HepG2 (cell line): Measurements from ENCODE around the gene PDLIM4. TPM values are rescaled to one million over a fixed set of nuclear protein-coding genes. Genes with fewer than 3 reads are reported as not detected.

ENCODE experiments used
- ATAC-seq: fragments of 200-7000 bp; cut with Tn5 transposase; 3 replicates; pipeline ENCODE4 v1.9.1; 2020; ENCODE audit warnings: mild to moderate bottlenecking, moderate library complexity
- BruUV-seq: library from RNA; stranded (reverse); fragments of 400-500 nt; replicated peaks from 2 replicates; lab custom pipeline; 2021; lab: Mats Ljungman, UMichigan
- CTCF ChIA-PET: fragments of 300-600 bp; formaldehyde crosslinking; extraction: SDS; loops from one replicate; lab custom pipeline; 2021; ENCODE audit warnings: low total read pairs, inconsistent platforms, low intra/inter-chr PET ratio; lab: Yijun Ruan, JAX
- POLR2A ChIA-PET: fragments of 350-600 bp; sonication (Branson Sonifier 250); formaldehyde crosslinking; loops from one replicate; lab custom pipeline; 2020; ENCODE audit warnings: antibody characterized with exemption, inconsistent platforms; lab: Yijun Ruan, JAX
- DNase-seq: peaks from one replicate; pipeline ENCODE4 v3.0.0-alpha.2; 2015; ENCODE audit warnings: low spot score
- FAIRE-seq: peaks from 3 replicates; lab custom pipeline; 2011; peaks lifted over from hg19 to GRCh38; lab: Jason Lieb, UNC
- H2AFZ ChIP-seq: one replicate; pipeline ENCODE4 v1.6.1; 2011; ENCODE audit warnings: low read length, inconsistent platforms
- H3K27ac ChIP-seq: fragments of 300-600 bp; 3 replicates; pipeline ENCODE4 v1.8.0; 2011; ENCODE audit warnings: mixed run types, mild to moderate bottlenecking, mixed read lengths, low read length, inconsistent platforms; ENCODE audit not compliant: insufficient read depth; ENCODE audit errors: extremely low read length
- H3K27me3 ChIP-seq, 2 experiments: fragments of 200-600 bp in 1 of 2; 2 replicates in 1 of 2; 3 replicates in 1 of 2; pipeline versions ENCODE4 v1.6.0 to v1.8.0; 2011; ENCODE audit warnings: low read length in 2 of 2, mild to moderate bottlenecking in 2 of 2, moderate library complexity in 2 of 2, inconsistent platforms in 1 of 2; ENCODE audit not compliant: insufficient read depth in 2 of 2, control insufficient read depth in 1 of 2
- H3K36me3 ChIP-seq, 2 experiments: fragments of 200-600 bp in 1 of 2; replicated peaks in 1 of 2; 2 replicates in 1 of 2; 3 replicates in 1 of 2; pipeline versions ENCODE4 v1.5.1 to v1.8.0; 2011; ENCODE audit warnings: low read length in 2 of 2, inconsistent platforms in 1 of 2; ENCODE audit not compliant: insufficient read depth in 2 of 2, control insufficient read depth in 1 of 2
- H3K4me1 ChIP-seq: 2 replicates; pipeline ENCODE4 v1.5.1; 2012; ENCODE audit warnings: low read length, inconsistent platforms; ENCODE audit not compliant: insufficient read depth
- H3K4me2 ChIP-seq: 2 replicates; pipeline ENCODE4 v1.6.0; 2011; ENCODE audit warnings: low read depth, low read length, inconsistent platforms
- H3K4me3 ChIP-seq, 3 experiments: fragments of 200-600 bp in 1 of 3; sonication (generic), shearing (Covaris generic) in 1 of 3; replicated peaks in 1 of 3; 2 replicates each; pipeline ENCODE4 v1.5.1; 2011 to 2016; ENCODE audit warnings: low read length in 3 of 3, inconsistent platforms in 2 of 3, low read depth in 2 of 3, mild to moderate bottlenecking in 2 of 3, control low read depth in 1 of 3, mixed read lengths in 1 of 3; ENCODE audit not compliant: insufficient read depth in 1 of 3
- H3K79me2 ChIP-seq: one replicate; pipeline ENCODE4 v1.6.1; 2011; ENCODE audit warnings: low read length, inconsistent platforms; ENCODE audit not compliant: insufficient read depth
- H3K9ac ChIP-seq: 2 replicates; pipeline ENCODE4 v1.6.0; 2011; ENCODE audit warnings: mild to moderate bottlenecking, low read depth, low read length, inconsistent platforms; ENCODE audit not compliant: insufficient read depth
- H3K9me3 ChIP-seq: 2 replicates; pipeline ENCODE4 v1.5.1; 2012; ENCODE audit warnings: mild to moderate bottlenecking, low read length
- H4K20me1 ChIP-seq: 2 replicates; pipeline ENCODE4 v1.6.0; 2011; ENCODE audit warnings: inconsistent platforms, mild to moderate bottlenecking, low read length, moderate library complexity; ENCODE audit not compliant: insufficient read depth
- ARNTL ChIP-seq: sonication (generic); formaldehyde crosslinking; IDR thresholded peaks from 2 replicates; pipeline ENCODE4 v1.4.0; 2020; ENCODE audit warnings: mild to moderate bottlenecking, missing genetic modification reagents
- ATAD3A ChIP-seq: sonication (generic); formaldehyde crosslinking; IDR thresholded peaks from 2 replicates; pipeline ENCODE4 v1.4.0; 2020; ENCODE audit warnings: missing genetic modification reagents
- EED ChIP-seq: sonication (generic); formaldehyde crosslinking; IDR thresholded peaks from 2 replicates; pipeline ENCODE4 v1.5.0; 2020; ENCODE audit warnings: mild to moderate bottlenecking, missing genetic modification reagents
- ELF1 ChIP-seq: sonication (generic); formaldehyde crosslinking; IDR thresholded peaks from 2 replicates; pipeline ENCODE4 v1.4.0; 2020; ENCODE audit warnings: missing genetic modification reagents
- FOSL1 ChIP-seq: sonication (generic); formaldehyde crosslinking; IDR thresholded peaks from 2 replicates; pipeline ENCODE4 v1.9.0; 2021; ENCODE audit warnings: missing genetic modification reagents, borderline replicate concordance
- HOXA9 ChIP-seq: sonication (generic); formaldehyde crosslinking; IDR thresholded peaks from 2 replicates; pipeline ENCODE4 v1.8.1; 2022; ENCODE audit warnings: missing genetic modification reagents, mild to moderate bottlenecking, moderate library complexity, borderline replicate concordance
- KDM4B ChIP-seq: sonication (generic); formaldehyde crosslinking; IDR thresholded peaks from 2 replicates; pipeline ENCODE4 v1.4.0; 2020; ENCODE audit warnings: missing genetic modification reagents
- NFKBIZ ChIP-seq: IDR thresholded peaks from 2 replicates; pipeline ENCODE4 v1.6.1; 2018; ENCODE audit warnings: missing genetic modification reagents, missing compliant biosample characterization
- SP1 ChIP-seq, 2 experiments: fragments of 450-650 bp in 1 of 2; sonication (generic) in 1 of 2; formaldehyde crosslinking in 1 of 2; IDR thresholded peaks; 2 replicates each; pipeline versions ENCODE4 v1.4.0 to v1.6.1; 2016 to 2020; ENCODE audit warnings: missing genetic modification reagents in 1 of 2
- SRF ChIP-seq: IDR thresholded peaks from 2 replicates; pipeline ENCODE4 v1.6.1; 2011; ENCODE audit warnings: mild to moderate bottlenecking, low read depth, low read length, moderate library complexity
- SRY ChIP-seq: sonication (generic); formaldehyde crosslinking; IDR thresholded peaks from 2 replicates; pipeline ENCODE4 v1.8.0; 2022; ENCODE audit warnings: mild to moderate bottlenecking, missing genetic modification reagents
- TEF ChIP-seq: sonication (generic); formaldehyde crosslinking; IDR thresholded peaks from 2 replicates; pipeline ENCODE4 v1.5.0; 2020; ENCODE audit warnings: missing genetic modification reagents
- THRA ChIP-seq: sonication (generic); formaldehyde crosslinking; IDR thresholded peaks from 2 replicates; pipeline ENCODE4 v1.4.0; 2020; ENCODE audit warnings: missing genetic modification reagents, borderline replicate concordance
- ZNF101 ChIP-seq: sonication (generic); formaldehyde crosslinking; IDR thresholded peaks from 2 replicates; pipeline ENCODE4 v1.4.0; 2020; ENCODE audit warnings: mild to moderate bottlenecking, low read depth, missing genetic modification reagents, borderline replicate concordance
- ZNF547 ChIP-seq: sonication (generic); formaldehyde crosslinking; IDR thresholded peaks from 2 replicates; pipeline ENCODE4 v1.5.1; 2020; ENCODE audit warnings: mild to moderate bottlenecking, missing genetic modification reagents
- ZNF556 ChIP-seq: sonication (generic); formaldehyde crosslinking; IDR thresholded peaks from 2 replicates; pipeline ENCODE4 v1.4.0; 2020; ENCODE audit warnings: mild to moderate bottlenecking, missing genetic modification reagents, borderline replicate concordance
- ZNF639 ChIP-seq: conservative IDR thresholded peaks from 2 replicates; pipeline ENCODE4 v1.6.1; 2018; ENCODE audit warnings: missing genetic modification reagents
- ZNF839 ChIP-seq: sonication (generic); formaldehyde crosslinking; IDR thresholded peaks from 2 replicates; pipeline ENCODE4 v1.4.0; 2020; ENCODE audit warnings: missing genetic modification reagents, mild to moderate bottlenecking, borderline replicate concordance
- WGBS: methylation state at CpG from one replicate; pipeline ENCODE4 v1.1.6; 2017; ENCODE audit warnings: low lambda C conversion rate; 5-methylcytosine and 5-hydroxymethylcytosine counted together
- in situ Hi-C: cut with HindIII; loops from 2 replicates; pipeline ENCODE4 v1.10.0; 2017; ENCODE audit warnings: low pct_unique_long_range_greater_than_20kb; ENCODE audit not compliant: extremely low pct_ligation_motif_present
- intact Hi-C: fragments of 100-400 bp; cut with micrococcal nuclease; formaldehyde crosslinking; loops from one replicate; pipeline ENCODE4 v1.10.0; 2022; ENCODE audit not compliant: unreplicated experiment
- polyA plus RNA-seq, 8 experiments: library from polyadenylated mRNA; depleted of rRNA in 3 of 8; stranded (reverse) in 7 of 8; unstranded in 1 of 8; fragments of >200 nt; fragmentation: Illumina TruSeq in 4 of 8; extraction: Trizol in 4 of 8; gene quantifications; 2 replicates each; pipeline versions ENCODE4 v1.2.1 to v1.2.3, GENCODE V29; 2011 to 2016; ENCODE audit warnings: low read depth in 4 of 8, missing spikeins in 1 of 8, mixed read lengths in 1 of 8; ENCODE audit not compliant: insufficient read depth in 1 of 8
- total RNA-seq, 5 experiments: library from RNA; depleted of rRNA; stranded (reverse); fragments of >200 nt; fragmentation: Illumina TruSeq; extraction: Trizol; gene quantifications; 2 replicates each; pipeline ENCODE4 v1.2.3, GENCODE V29; 2016; ENCODE audit warnings: low read depth in 1 of 5

The PDLIM4 gene
- total and polyA plus RNA-seq, 2 of the 13 experiments (the other 11 are each of a cell fraction or from before 2014, with no cell fraction given) = 1.1 to 2.3 TPM

GRCh38 chr5:132293992-132294727 is 36.7 kb downstream of the PDLIM4 start, which contains the start of gene SLC22A4 (continued):
- peak; percentile 55; the same call in 1 of the 2 replicates for TF ChIP-seq NFKBIZ (CRISPR knock-in tag)

DNA sequence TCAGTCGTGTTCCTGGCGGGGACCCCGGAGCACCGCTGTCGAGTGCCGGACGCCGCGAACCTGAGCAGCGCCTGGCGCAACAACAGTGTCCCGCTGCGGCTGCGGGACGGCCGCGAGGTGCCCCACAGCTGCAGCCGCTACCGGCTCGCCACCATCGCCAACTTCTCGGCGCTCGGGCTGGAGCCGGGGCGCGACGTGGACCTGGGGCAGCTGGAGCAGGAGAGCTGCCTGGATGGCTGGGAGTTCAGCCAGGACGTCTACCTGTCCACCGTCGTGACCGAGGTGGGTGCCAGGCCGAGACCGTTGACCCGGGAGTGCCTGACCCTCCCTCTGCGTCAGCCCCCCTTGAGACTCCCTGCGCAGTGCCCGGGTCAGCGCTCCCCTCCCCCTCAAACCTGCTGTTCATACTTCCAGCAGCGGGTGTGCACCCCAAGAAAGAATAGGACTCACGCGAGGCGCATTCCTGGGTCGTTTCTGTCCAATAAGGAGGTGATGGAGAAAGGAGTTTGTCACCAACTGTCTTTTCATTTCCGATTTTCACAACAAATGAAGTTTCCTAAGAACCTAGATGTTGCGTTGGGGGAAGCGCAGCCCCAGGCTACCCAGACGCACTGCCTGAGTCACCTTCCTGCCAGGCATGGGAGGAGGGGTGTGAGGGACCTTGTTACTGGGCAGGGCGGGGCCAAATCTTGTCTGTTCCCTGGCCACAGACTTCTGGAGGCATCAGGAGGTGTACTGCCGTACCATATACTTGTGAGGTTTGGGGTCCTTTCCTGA is 37.4 kb downstream of the PDLIM4 start:
- Histone ChIP-seq H3K27ac (no peak overlapping the region), H3K9ac (peak overlapping the region; percentile 91; the same call in 1 of the 2 replicates), H4K20me1 (no peaks in the 10 kb centered on the region), H3K4me1 (peaks cover 31% of the 10 kb centered on the region), H3K36me3 (no peaks in the 10 kb centered on the region), H3K4me2 (peak overlapping the region; percentile 99), H3K79me2 (no peaks in the 10 kb centered on the region), H3K27me3 (no peaks in the 10 kb centered on the region; a peak in 2 of 5 replicates), H3K9me3 (no peaks in the 10 kb centered on the region), H3K4me3 (peak overlapping the region; percentile 51 to 79 (median 55)), H2AFZ (no peak overlapping the region)
- in situ Hi-C loops = loop anchor here (10.0 kb wide), 1 partner anchor 200 kb away; the partner anchor contains the start of gene IRF1
- ChIA-PET POLR2A (interaction anchor here (0.6 to 4.7 kb wide), 16 partner anchors 9 to 263 kb away, joined by 3 to 51 read pairs (median 6); partner anchors contain the start of genes IRF1, P4HA2 and SLC22A5), CTCF (no interaction called here)
- intact Hi-C loops = loop anchor here (5.0 kb wide), 1 partner anchor 72 kb away; the partner anchor contains the start of gene SLC22A5
- FAIRE-seq (no peak), ATAC-seq (peak; percentile 34), DNase-seq (no peak)
- 6% methylated on average over 19 of the region's 50 CpGs for WGBS
- no TSS peak for BruUV-seq
- TF ChIP-seq ARNTL (CRISPR knock-in tag) (0 out of 2 replicates have a peak, but pooled peaks have one; percentile 33), FOSL1 (CRISPR knock-in tag) (no peak), ZNF556 (no peak), ZNF839 (CRISPR knock-in tag) (no peak), SRY (CRISPR knock-in tag) (no peak), THRA (no peak), SRF (no peak), ATAD3A (no peak), ZNF547 (0 out of 2 replicates have a peak, but pooled peaks have one; percentile 3), SP1 (IDR thresholded peaks at IDR 0.05) (no peak), SP1 (CRISPR knock-in tag; IDR thresholded peaks at IDR 0.05) (no peak), ELF1 (CRISPR knock-in tag) (no peak), TEF (CRISPR knock-in tag) (no peak), EED (CRISPR knock-in tag) (peak; percentile 57; the same call in 1 of the 2 replicates), KDM4B (no peak), ZNF101 (CRISPR knock-in tag) (no peak), HOXA9 (CRISPR knock-in tag) (peak; percentile 52; the same call in 1 of the 2 replicates), ZNF639 (CRISPR knock-in tag) (no peak; the same call in 1 of the 2 replicates)
